ENCODE measurements around the gene FILIP1L. TPM values are rescaled to one million over a fixed set of nuclear protein-coding genes. Genes with fewer than 3 reads are reported as not detected.
A peak's percentile ranks its signal among the peaks of the same experiment; 100 is the strongest.

Gene FILIP1L
- total RNA-seq = 18.9 and 111 TPM in 2 replicates

DNA sequence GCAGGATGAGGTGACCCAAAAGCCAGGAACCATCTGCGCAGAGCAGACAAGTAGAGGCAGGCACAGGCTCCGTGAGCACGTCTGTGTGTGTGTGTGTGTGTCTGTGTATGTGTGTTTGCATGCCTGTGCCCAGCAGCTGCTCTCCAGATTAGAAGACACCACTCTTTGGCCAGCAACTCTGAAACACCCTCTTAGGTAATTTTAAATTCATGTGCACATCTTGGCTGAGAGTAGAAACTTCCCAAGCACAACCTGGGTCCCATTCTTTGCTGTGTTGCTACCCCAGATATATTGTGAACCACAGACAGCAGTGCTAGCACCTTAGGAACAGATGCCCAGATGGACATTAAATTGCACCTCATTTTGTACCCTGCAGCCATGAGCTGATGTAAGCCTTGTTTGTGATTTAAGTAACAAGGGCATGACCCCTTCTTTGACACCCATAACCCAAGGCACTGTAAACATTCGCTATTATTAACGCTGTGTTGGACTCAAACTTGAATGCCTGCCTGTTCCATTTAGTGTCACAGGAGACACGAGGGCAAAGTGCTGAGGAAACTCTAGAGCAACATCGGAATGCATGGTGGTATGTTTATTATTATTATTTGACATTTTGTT, at the start of gene FILIP1L:
Gene FILIP1L, minus strand, starts transcription at position 89 of the 618 bp plus-strand sequence.
- DNase-seq (ENCODE audit: low read depth) = no peak

DNA sequence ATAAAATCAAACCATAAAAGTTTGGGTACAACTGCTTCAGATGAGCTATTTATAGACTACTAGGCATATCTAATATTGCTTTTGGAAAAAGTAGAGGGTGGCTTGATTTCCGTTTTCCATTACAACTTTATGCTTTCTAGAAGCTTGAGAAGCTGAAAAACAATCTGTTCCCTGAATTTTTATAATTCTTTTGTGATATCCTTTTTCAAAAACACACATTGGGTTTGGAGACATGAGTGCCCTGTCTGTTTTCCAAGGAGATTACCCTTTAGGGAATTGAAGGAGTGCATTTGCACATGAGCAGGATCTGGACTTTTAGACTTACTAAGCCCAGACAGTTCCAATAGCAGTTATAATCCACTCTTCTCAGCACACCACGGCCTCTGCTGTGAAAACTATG, 49.5 kb upstream of the FILIP1L start:
- DNase-seq (ENCODE audit: low read depth) = no peak

DNA sequence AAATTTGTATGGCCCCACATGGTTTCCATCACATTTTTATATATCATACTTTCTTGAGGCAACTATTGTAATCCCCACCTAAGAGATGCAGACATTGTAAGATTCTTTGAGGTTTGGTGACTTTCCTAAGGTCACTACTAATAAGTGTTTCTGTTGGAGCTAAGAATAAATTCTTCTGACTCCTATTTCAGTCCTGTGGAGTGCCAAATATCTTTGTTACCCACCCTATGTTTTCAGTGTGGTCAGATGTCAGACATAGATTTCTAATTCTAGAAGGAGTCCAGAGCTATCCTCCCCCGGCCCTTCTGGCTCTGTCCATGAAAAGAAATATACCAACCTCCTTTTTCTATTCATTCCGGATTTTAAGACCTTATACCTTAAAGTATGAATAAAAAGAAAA, 46.2 kb upstream of the FILIP1L start:
- DNase-seq (ENCODE audit: low read depth) = no peak

DNA sequence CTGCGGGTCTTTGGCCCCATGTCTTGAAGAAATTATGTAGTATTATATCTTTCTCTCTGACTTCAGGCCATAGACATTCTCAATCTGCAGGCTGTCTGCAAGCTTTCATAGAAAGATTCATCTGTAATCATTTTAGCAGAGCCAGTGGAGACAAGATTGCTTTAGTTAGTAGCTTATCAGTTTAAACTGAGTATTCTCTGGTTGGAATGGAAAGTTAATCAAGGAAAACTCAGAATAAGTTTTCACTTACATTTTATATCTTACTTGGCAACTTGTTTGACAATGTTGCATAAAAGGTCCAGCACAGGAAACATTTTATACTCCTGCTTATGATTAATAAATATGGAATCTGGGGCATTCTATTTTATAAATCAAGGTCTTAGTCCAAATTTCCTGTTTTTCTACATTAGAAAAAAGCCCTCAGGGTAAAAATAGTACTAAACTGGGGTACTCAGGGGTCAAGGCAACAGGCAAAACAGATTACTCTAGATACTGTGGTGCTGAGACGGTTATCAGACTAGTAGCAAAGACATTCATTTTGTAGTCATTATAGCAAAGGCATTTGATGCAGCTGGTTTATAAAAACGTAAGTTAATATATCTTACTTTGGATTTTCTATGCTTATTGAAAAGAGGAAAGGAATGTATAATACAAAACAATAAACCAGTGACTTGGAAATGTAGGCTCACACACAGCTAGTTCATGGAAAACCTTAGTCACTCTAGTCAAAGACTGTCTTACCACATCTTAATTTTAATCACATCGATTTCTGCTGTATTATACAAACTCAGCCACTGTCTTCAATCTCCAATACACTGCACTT, 45.2 kb upstream of the FILIP1L start:
- DNase-seq (ENCODE audit: low read depth) = peak; percentile 5

DNA sequence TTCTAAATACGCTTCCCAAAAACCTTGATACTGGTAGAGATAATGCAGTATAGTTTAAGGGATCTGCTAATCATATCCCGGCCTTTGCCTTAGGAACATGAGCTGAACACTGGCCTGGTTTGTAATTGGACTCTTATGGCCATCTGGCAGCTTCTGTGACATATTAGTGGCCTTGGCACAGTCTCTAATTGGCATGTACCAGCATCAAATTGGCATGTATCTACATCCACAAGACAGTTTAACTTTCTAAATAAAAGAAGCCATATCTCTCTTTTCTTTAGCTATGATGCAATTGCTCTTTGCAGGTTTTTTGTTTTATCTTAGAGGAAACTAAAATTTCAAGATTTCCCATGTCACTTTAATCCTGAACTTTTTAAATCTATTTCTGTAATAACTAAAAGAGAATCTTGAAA, 44.6 kb upstream of the FILIP1L start:
- no peak for DNase-seq (ENCODE audit: low read depth)

DNA sequence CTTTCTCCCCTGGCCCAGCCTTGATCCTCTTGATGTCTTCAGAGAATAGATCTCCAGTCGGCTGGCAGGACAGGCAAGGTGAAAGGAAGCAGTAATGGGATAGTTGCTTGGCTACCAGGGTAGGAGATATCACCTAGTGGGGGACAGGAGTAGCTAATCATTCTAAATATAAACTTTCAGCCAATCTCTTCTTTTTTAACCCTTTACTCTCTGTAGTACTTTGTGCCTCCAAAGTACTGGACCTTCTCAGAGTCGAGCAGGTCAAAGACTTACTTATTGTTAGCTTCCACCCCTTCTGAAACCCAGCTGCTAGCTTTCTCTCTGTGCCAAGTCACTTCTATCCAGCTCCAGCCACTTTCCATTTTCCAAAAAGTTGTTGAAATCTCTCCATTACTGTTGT, 43.4 kb upstream of the FILIP1L start:
- DNase-seq (ENCODE audit: low read depth) = no peak

DNA sequence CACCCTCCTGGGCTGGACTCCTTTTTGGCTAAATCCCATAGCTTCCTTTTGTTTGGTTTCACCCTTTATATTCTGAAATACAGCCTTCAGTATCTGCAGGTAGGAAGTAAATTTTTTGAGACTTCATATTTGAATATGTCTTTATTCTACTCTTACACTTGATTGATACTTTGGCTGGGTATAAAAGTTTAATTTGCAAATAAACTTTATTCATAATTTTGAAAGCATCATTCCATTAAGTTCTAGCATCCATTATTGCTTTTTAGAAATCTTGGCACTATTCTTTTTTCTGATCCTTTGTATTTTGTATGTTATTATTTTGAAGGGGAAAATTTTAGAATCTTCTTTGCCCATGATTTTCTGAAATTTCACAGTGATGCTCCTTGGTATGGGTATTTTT, 41.3 kb upstream of the FILIP1L start:
- no peak for DNase-seq (ENCODE audit: low read depth)

DNA sequence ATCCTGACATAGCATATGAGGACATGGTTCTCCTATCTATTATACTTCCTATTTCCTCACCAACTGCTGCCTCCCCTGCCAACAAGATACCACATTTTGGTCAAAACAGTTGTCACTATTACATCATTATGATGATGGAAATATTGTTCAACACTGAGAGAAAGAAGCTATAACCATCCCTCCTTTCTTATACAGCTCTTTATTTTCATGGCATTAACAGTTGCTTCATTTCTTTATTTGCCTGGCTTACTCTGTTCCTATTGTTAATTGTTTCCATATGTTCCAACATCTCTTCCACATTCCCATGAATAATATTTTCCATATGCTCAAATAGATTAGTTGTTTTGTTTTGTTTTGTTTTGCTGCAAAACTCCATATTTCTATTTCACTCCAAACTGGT, 40.8 kb upstream of the FILIP1L start:
- DNase-seq (ENCODE audit: low read depth) = no peak

DNA sequence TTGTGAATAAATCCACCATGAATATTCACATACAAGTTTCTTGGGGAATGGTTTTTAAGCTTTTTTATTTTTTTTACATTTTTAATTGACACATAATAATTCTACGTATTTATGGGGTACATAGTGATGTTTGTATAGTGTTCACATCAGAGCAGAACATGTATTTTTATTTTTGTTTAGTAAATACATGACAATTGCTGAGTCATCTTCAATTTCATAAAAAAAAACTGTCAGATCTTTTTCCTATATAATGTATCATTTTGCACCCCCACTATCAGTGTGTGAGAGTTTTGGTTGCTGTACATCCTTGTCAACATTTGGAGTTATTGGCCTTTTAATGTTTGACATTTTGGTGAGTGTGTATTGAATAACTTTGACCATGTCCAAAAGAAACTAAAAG, 39.9 kb upstream of the FILIP1L start:
- no peak for DNase-seq (ENCODE audit: low read depth)

DNA sequence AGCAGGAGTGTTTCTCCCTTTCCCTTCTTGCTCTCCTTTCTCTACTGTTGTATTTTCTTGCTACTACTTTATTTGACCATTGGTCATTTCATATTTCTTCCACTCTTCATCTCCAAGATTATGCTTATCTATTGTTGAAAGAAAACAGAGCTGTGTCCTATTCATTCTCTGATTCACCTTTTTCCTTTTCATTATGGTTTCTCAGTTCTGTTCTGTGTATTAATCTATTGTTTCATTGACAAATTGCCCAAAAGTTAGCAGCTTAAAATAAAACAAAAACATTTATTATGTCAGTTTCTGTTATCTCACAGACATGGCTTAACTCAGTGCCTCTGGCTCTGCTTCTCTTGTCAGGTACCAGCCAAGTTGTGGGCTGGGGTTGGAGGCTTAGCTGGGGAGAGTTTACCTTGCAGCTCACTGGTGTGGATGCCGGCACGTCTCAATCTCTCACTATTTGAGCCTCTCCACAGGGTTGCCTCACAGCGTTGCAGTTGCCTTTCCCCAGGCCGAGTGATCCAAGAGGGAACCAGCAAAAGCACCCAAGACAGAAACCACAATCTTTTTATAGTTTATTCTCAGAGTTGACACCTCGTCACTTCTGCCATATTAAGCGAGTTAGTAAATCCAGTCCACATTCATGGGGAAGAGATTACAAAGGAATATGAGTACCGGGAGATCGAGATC, 36.9 kb upstream of the FILIP1L start:
- DNase-seq (ENCODE audit: low read depth) = no peak

DNA sequence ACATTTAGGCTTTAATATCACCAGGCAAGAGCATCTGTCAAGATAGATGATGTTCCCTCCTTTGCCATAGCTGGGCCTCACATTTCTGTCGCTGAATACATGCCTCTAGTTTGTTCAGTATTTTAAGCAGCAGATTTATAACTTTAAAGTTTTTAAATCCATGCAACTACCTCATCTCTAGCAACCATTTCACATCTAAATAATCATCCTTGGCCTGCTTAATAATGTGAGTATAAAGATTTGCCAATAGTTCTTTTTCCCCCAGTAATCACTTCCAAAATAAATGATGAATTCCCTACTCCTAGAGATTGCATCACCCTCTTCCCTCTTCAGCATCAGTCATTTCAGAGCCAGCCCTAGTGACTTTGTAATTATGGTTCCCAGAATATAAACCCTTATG, 36.2 kb upstream of the FILIP1L start:
- DNase-seq (ENCODE audit: low read depth) = no peak

DNA sequence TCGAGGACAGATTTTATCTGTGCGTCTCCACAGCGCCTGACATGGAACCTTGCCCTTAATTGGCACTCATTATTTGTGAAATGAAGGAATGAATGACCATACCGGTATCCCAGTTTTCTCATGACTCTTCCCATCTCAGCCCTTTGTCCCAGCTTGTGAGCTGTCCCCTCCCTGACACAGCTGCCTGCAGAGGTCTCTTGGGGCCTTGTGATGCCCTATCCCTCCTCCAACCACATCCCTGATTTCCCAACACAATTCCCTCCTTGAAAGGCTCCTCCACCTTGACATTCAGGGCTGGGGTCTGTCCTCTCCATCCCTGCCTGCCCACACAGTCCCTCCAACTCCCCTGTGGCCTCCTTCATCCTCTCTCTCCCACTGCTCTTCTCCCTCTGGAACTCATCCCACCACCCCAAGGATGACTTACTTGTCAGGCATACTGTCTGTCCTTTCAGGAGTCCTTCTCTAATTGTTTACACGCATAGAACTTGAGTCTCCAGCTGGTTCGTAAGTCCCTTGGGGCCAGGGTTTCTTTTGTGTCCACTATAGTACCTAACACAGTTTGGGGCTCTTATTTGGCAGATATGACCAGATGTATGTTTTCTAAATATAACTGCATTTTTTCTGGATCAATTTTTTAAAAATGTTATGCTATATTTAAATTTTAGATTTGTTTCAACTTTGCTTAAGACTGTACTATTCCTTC, 35.6 kb upstream of the FILIP1L start:
- DNase-seq (ENCODE audit: low read depth) = no peak

DNA sequence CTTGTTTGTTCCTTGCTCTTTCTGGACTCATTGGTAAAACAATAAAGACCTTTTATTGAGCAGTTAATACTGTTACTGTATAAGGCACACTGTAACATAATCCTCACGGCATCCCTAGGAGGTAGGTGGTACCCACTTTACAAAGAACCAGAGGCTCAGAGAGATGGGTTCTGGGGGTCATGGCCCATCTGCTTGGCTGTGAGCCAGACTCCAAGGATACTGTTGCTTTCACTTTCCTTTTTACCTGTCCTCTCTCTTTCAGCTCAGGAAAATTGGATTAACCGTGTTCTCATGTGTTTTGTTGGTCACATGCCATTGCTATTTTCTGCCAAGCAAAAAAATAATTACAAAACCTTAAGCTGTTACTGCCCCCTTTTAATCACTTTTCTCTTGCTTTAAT, 34.8 kb upstream of the FILIP1L start:
- DNase-seq (ENCODE audit: low read depth) = no peak

DNA sequence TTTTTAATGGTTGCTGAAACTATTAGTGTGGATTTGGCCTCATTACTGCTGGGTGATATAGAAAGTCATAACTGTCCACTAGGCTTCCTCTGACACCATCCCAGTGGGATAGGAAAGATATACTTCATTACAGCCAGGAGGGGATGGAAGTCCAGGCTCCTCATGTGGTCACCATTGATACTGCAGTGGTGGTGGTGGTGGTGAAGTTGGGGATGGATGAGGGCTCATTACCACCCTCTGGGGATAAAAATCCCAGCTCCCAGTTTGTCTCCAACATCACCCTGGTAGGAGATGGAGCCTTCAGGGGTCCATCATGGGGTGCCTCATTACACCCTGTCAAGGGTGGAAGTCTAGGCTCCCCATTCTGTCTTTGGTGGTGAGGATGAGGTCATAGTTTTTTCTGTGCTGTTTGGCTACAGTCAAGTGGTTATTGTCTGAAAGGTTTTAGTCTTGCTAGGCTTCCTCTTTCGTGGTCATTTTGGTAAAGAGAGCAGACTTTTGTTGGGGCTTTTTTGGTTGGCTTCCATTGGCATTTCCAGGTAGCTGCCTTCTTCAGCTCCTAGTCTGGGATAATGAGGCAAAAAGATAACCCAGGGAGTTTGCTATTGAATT, 30.1 kb upstream of the FILIP1L start:
- no peak for DNase-seq (ENCODE audit: low read depth)

DNA sequence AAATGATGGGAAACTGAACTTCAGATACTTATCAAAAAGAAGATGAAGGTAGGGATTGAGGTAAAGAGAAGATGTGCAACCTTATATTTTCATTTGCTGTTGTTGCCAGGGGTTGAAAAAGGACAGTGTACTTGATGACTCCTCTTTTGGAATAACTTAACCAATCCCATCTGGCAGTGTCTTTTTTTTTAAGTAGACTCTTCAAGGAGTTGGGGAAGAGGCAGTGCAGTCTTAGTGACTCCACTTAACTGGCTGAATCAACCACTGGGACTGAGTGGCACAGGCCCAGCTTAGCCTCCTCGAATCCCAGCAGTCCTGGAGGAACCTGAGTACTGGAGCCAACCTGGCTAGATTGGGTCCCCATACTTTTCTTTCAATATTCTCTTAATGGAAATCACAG, 27.3 kb upstream of the FILIP1L start:
- DNase-seq (ENCODE audit: low read depth) = no peak

DNA sequence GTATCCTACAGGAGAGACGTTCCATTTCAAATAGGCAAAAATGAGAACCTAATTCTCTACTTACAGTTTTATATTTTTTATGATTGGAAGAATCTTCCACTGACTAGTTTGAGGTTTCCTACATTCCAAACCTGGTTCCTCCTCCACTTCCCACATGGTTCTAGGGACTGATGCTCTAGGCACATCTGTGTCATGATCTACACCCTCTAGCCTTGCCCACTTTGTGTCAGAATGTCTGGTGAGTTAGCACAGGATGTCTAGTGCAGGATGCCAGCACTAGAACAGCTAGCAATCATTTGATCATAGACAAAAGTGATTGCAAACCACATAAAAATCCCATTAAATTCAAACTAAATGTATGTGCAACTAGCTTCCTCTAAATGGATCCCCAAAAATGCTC, 26.7 kb upstream of the FILIP1L start:
- no peak for DNase-seq (ENCODE audit: low read depth)

DNA sequence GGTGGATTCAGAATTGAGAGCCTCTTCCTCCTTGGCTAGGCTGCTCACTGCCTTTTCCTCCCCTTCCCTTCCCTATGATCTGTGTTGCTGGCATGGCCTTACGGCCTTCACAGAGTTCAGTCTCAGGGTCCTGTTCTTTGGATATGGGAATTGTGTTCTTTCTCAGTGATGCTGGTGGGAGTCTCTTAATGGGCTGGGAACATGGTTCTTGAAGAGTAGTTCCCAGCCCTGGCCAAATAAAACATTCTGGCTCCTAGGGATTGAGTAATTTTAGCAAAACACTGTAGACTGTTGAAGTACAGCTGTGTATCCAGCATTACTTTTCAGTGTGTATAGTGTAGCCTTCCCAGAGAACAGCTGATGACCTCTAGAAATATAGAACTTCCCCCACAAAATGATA, 22.6 kb upstream of the FILIP1L start:
- DNase-seq (ENCODE audit: low read depth) = no peak

DNA sequence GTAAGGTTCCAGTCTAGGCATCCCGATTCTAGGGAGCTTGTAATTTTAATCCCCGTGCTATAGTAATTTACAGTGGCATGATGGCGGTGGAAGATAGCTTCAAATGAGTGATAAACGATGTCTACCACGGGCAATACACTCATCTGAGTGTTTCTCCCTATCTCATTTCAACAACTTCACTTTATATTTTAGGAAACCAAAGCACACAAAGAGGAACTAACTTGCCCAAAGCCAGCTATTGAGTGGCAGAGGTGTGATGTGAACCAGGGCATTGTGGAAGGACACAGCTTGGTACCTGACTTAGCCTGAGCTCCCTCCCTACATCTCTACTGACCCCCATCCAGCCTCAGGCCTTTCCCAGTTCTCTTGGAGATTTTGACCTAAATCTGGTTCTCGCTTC, 16.9 kb upstream of the FILIP1L start:
- no peak for DNase-seq (ENCODE audit: low read depth)

DNA sequence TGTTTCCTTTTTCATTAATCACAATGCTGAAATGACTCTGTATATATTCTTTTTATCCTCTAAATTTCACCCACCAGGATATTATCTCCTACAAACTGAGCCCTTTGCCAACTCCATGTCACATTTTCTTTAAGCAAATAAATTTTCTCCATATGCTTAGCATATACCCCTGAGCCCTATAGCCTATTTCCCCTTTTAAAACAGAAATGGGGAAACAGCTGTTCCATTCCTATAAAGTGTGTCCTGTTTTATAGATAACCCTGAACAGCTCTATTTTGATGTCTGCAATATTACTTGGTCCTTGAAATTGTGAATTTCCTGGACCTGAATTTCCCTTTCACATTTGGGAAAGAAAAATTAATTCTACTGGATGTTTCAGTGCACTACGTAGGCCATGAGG, 15.6 kb upstream of the FILIP1L start:
- DNase-seq (ENCODE audit: low read depth) = no peak

DNA sequence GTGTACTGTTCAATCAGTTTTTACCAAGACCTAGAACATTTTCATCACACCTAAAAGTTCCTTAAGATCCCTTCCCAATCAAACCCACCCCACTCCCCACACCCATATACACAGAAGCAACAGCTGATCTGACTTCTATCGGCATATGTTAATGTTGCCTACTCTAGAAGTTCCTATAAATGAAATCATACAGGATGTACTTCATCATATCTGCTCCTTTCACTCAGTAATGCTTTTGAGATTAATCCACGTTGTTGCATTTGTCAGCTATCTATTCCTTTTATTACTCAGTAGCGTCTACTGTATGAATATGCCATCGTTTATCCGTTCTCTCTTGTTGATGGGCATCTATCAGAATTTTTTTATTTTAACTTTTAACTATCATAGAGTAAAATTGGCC, 14.3 kb upstream of the FILIP1L start:
- DNase-seq (ENCODE audit: low read depth) = no peak

DNA sequence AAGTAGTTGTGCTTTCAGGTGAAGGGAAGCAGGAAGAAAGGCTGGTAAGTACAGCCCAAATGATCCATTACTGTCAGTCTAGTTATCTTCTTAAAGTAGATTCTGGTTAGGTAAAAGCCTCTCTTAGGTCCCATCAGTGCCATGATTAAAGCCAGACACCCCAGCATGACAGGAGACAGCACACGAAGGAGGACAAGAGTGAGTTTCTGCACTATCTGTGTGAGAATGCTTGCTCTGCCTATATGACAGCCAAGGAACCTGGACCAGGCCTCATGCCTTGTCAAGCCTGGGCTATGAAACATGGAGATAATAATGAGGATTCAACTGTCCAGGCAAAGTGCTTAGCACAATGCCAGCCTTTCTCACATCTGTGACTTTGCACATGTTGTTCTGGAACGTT, 13.5 kb upstream of the FILIP1L start:
- DNase-seq (ENCODE audit: low read depth) = no peak
